UCSD-AML1 (cell line): ENCODE measurements around the gene SNX1.
"Not testable (repeated sequence)": the region's sequence is repeated elsewhere in the genome, so short reads cannot be mapped to it uniquely, and the experiment has no call there.

Experiments used
- DNase-seq: peaks from one replicate; lab custom pipeline; 2025; ENCODE audit not compliant: unreplicated experiment; lab: John Stamatoyannopoulos, UW

The SNX1 gene

GRCh38 chr15:64073496-64073895, 22.3 kb upstream of the SNX1 start:
- DNase-seq = not testable (repeated sequence)

- no peak for DNase-seq
These were observed 13.0 kb upstream of the SNX1 start for GRCh38 chr15:64082757-64083156.

GRCh38 chr15:64089543-64090280, 6.1 kb upstream of the SNX1 start:
- no peak for DNase-seq

- peak; percentile 16 for DNase-seq
These were observed 5.3 kb upstream of the SNX1 start for GRCh38 chr15:64090527-64090926.

- DNase-seq = no peak
These were observed 3.5 kb upstream of the SNX1 start for GRCh38 chr15:64092075-64092820.

- peak; percentile 58 for DNase-seq
These were observed 2.7 kb upstream of the SNX1 start for GRCh38 chr15:64092864-64093626.

GRCh38 chr15:64093627-64094417, 2.0 kb upstream of the SNX1 start, which contains the start of gene CIAO2A:
Gene CIAO2A (minus strand): TSS chr15:64093838. CDS start chr15:64093768, 70 bp downstream.
- peak; percentile 96 for DNase-seq

- no peak for DNase-seq
These were observed 369 bp upstream of the SNX1 start for GRCh38 chr15:64095431-64095794.

- no peak for DNase-seq
These were observed 1.0 kb downstream of the SNX1 start for GRCh38 chr15:64096668-64097384.

- no peak for DNase-seq
These were observed 3.6 kb downstream of the SNX1 start for GRCh38 chr15:64099379-64099778.

- no peak for DNase-seq
These were observed 5.2 kb downstream of the SNX1 start for GRCh38 chr15:64100958-64101357.

- DNase-seq = no peak
These were observed 6.7 kb downstream of the SNX1 start for GRCh38 chr15:64102497-64102896.

- DNase-seq = no peak
These were observed 9.4 kb downstream of the SNX1 start for GRCh38 chr15:64105113-64105704.

- no peak for DNase-seq
These were observed 11.6 kb downstream of the SNX1 start for GRCh38 chr15:64107337-64107736.

GRCh38 chr15:64110108-64110701, 14.4 kb downstream of the SNX1 start:
- not testable (repeated sequence) for DNase-seq

GRCh38 chr15:64110950-64111678, 15.3 kb downstream of the SNX1 start:
- no peak for DNase-seq

GRCh38 chr15:64111679-64112050, 15.9 kb downstream of the SNX1 start:
- DNase-seq = no peak

- no peak for DNase-seq
These were observed 16.4 kb downstream of the SNX1 start for GRCh38 chr15:64112073-64112772.
